Amniotic epithelial cell (primary cell): ENCODE data around the gene TRPV6.

Experiments
- DNase-seq: peaks from one replicate; pipeline ENCODE4 v3.0.0-alpha.2; 2010; ENCODE audit warnings: low read depth

TRPV6 gene

GRCh38 chr7:142851919-142852318, 33.6 kb downstream of the TRPV6 start:
- no peak for DNase-seq

GRCh38 chr7:142851269-142851668, 34.3 kb downstream of the TRPV6 start:
- no peak for DNase-seq

- DNase-seq = no peak
Measured at GRCh38 chr7:142847353-142847752, 38.2 kb downstream of the TRPV6 start.

GRCh38 chr7:142842251-142842766, 43.2 kb downstream of the TRPV6 start:
- no peak for DNase-seq

- DNase-seq = peak; percentile 24
Measured at GRCh38 chr7:142838461-142839213, 46.9 kb downstream of the TRPV6 start.

GRCh38 chr7:142836426-142836825, 49.1 kb downstream of the TRPV6 start:
- no peak for DNase-seq

GRCh38 chr7:142835487-142835886, 50.1 kb downstream of the TRPV6 start:
- no peak for DNase-seq

GRCh38 chr7:142833174-142834048, 52.1 kb downstream of the TRPV6 start:
- DNase-seq = no peak

- peak; percentile 45 for DNase-seq
Measured at GRCh38 chr7:142832417-142832816, 53.1 kb downstream of the TRPV6 start.

GRCh38 chr7:142827951-142828500, 57.5 kb downstream of the TRPV6 start:
- no peak for DNase-seq

- no peak for DNase-seq
Measured at GRCh38 chr7:142822714-142823113, 62.8 kb downstream of the TRPV6 start.
